Endothelial cell of umbilical vein (primary cell): ENCODE measurements around the gene TRABD. TPM values are rescaled to one million over a fixed set of nuclear protein-coding genes. Genes with fewer than 3 reads are reported as not detected.

Source experiments
- BruUV-seq: library from RNA; stranded (reverse); fragments of 400-500 nt; replicated peaks from 2 replicates; lab custom pipeline; 2021; lab: Mats Ljungman, UMichigan
- CTCF ChIA-PET: fragments of 300-600, 350-600 bp; sonication (Branson Sonifier 250); formaldehyde crosslinking; loops from one replicate; lab custom pipeline; 2021; ENCODE audit warnings: antibody characterized with exemption, inconsistent platforms; lab: Charles Lee
- POLR2A ChIA-PET: fragments of 300-600, 350-600 bp; sonication (Branson Sonifier 250); formaldehyde crosslinking; loops from one replicate; lab custom pipeline; 2021; ENCODE audit warnings: antibody characterized with exemption, inconsistent platforms; lab: Charles Lee
- DNase-seq: peaks from one replicate; pipeline ENCODE4 v3.0.0-alpha.2; 2011; ENCODE audit warnings: low read depth, low spot score
- FAIRE-seq: peaks from 2 replicates; lab custom pipeline; 2011; peaks lifted over from hg19 to GRCh38; lab: Jason Lieb, UNC
- H2AFZ ChIP-seq: 2 replicates; pipeline ENCODE4 v1.6.0; 2012; ENCODE audit warnings: low read depth, low read length, control low read depth, inconsistent platforms
- H3K27ac ChIP-seq: 2 replicates; pipeline ENCODE4 v1.5.1; 2011; ENCODE audit warnings: low read depth, mild to moderate bottlenecking, control low read depth, low read length, moderate library complexity; ENCODE audit not compliant: insufficient read depth
- H3K27me3 ChIP-seq, 2 experiments: 2 replicates each; pipeline versions ENCODE4 v1.6.0 to v1.6.1; 2011; ENCODE audit warnings: low read length in 2 of 2, mixed read lengths in 1 of 2; ENCODE audit not compliant: control insufficient read depth in 2 of 2, insufficient read depth in 2 of 2
- H3K36me3 ChIP-seq, 2 experiments: 2 replicates in 1 of 2; 3 replicates in 1 of 2; pipeline ENCODE4 v1.5.1; 2011; ENCODE audit warnings: low read length in 2 of 2, mild to moderate bottlenecking in 1 of 2, moderate library complexity in 1 of 2; ENCODE audit not compliant: control insufficient read depth in 2 of 2, insufficient read depth in 2 of 2; ENCODE audit errors: extremely low read depth in 1 of 2
- H3K4me1 ChIP-seq: 3 replicates; pipeline ENCODE4 v1.5.1; 2011; ENCODE audit warnings: mild to moderate bottlenecking, low read length; ENCODE audit not compliant: control insufficient read depth, insufficient read depth; ENCODE audit errors: extremely low read depth
- H3K4me2 ChIP-seq: 2 replicates; pipeline ENCODE4 v1.6.1; 2011; ENCODE audit warnings: low read length, control low read depth, mixed read lengths; ENCODE audit not compliant: insufficient read depth
- H3K4me3 ChIP-seq, 3 experiments: fragments of 200-600 bp in 1 of 3; sonication (generic), shearing (Covaris generic) in 1 of 3; replicated peaks in 1 of 3; 2 replicates each; pipeline ENCODE4 v1.5.1; 2011 to 2016; ENCODE audit warnings: control low read depth in 3 of 3, low read length in 3 of 3, mild to moderate bottlenecking in 2 of 3, inconsistent platforms in 1 of 3, low read depth in 1 of 3, moderate library complexity in 1 of 3; ENCODE audit not compliant: insufficient read depth in 1 of 3
- H3K79me2 ChIP-seq: 2 replicates; pipeline ENCODE4 v1.6.0; 2012; ENCODE audit warnings: low read length, inconsistent platforms; ENCODE audit not compliant: control insufficient read depth, insufficient read depth
- H3K9ac ChIP-seq: replicated peaks from 2 replicates; pipeline ENCODE3; 2011; ENCODE audit warnings: low read length, control low read depth; ENCODE audit not compliant: insufficient read depth; ENCODE audit errors: extremely low read depth
- H3K9me1 ChIP-seq: replicated peaks from 3 replicates; pipeline ENCODE4 v1.6.0; 2011; ENCODE audit warnings: mild to moderate bottlenecking, low read length; ENCODE audit not compliant: control insufficient read depth, insufficient read depth; ENCODE audit errors: extremely low read depth
- H3K9me3 ChIP-seq: replicated peaks from 2 replicates; pipeline ENCODE4 v1.5.1; 2012; ENCODE audit warnings: low read length, inconsistent platforms; ENCODE audit not compliant: control insufficient read depth, insufficient read depth
- H4K20me1 ChIP-seq: replicated peaks from 2 replicates; pipeline ENCODE3; 2011; ENCODE audit warnings: mild to moderate bottlenecking, low read length; ENCODE audit not compliant: control insufficient read depth, insufficient read depth; ENCODE audit errors: extremely low read depth
- CTCF ChIP-seq, 2 donors: IDR thresholded peaks; 1 replicate in 1 of 2; 2 replicates in 1 of 2; pipeline ENCODE4 v1.5.1; 2011; ENCODE audit warnings: low read length in 2 of 2, mild to moderate bottlenecking in 2 of 2, moderate library complexity in 2 of 2, control low read depth in 1 of 2, inconsistent platforms in 1 of 2, low read depth in 1 of 2; ENCODE audit not compliant: insufficient read depth in 1 of 2; ENCODE audit errors: extremely low read depth in 1 of 2
- FOS ChIP-seq: IDR thresholded peaks from 2 replicates; pipeline ENCODE4 v1.6.1; 2011; ENCODE audit warnings: mild to moderate bottlenecking, low read length, moderate library complexity, borderline replicate concordance; ENCODE audit not compliant: insufficient read depth
- GATA2 ChIP-seq: IDR thresholded peaks from 2 replicates; pipeline ENCODE4 v1.7.0; 2011; ENCODE audit warnings: low read depth, mild to moderate bottlenecking, moderate library complexity, mixed read lengths, low read length; ENCODE audit not compliant: insufficient read length, insufficient read depth
- MYC ChIP-seq: IDR thresholded peaks from one replicate; pipeline ENCODE4 v1.6.1; 2011; ENCODE audit warnings: mild to moderate bottlenecking, low read depth, low read length
- dilution Hi-C: fragments of 300-500 bp; cut with MboI; formaldehyde crosslinking; loops from one replicate; pipeline ENCODE4 v1.15.0; 2019; ENCODE audit warnings: low sequenced_read_pairs; ENCODE audit not compliant: extremely low pct_ligation_motif_present
- intact Hi-C: fragments of 100-400 bp; cut with micrococcal nuclease; formaldehyde crosslinking; loops from one replicate; pipeline ENCODE4 v1.10.0; 2022
- polyA plus RNA-seq, 4 experiments: library from polyadenylated mRNA; depleted of rRNA in 3 of 4; stranded (reverse) in 3 of 4; unstranded in 1 of 4; fragments of >200 nt; gene quantifications; 2 replicates each; pipeline versions ENCODE4 v1.2.1 to v1.2.3, GENCODE V29; 2011 to 2012; ENCODE audit warnings: missing spikeins in 1 of 4
- total RNA-seq: library from RNA; stranded (reverse); gene quantifications from 2 replicates; pipeline ENCODE4 v1.2.3, GENCODE V29; 2021
- TF ChIP-seq, protein P1 (sequence below): IDR thresholded peaks from 2 replicates; pipeline ENCODE4 v1.6.1; 2011; ENCODE audit not compliant: insufficient read depth, insufficient read length

The TRABD gene
- total and polyA plus RNA-seq, 2 donors (not counting 3 experiments of a cell fraction or from before 2014, with no cell fraction given) = 46.8 to 48.4 TPM

- Histone ChIP-seq H3K27me3 (no peaks in the 10 kb centered on the region), H3K9ac (no peak overlapping the region), H3K9me3 (no peaks in the 10 kb centered on the region), H3K36me3 (peaks cover 8 to 19% of the 10 kb centered on the region in 2 experiments), H4K20me1 (no peaks in the 10 kb centered on the region), H3K79me2 (peaks cover 15% of the 10 kb centered on the region), H3K4me3 (no peak overlapping the region), H3K27ac (no peak overlapping the region), H3K4me1 (peaks cover 13% of the 10 kb centered on the region), H3K9me1 (no peaks in the 10 kb centered on the region), H2AFZ (no peak overlapping the region), H3K4me2 (no peak overlapping the region)
- no TSS peak for BruUV-seq
- DNase-seq (no peak), FAIRE-seq (no peak)
- dilution Hi-C loops = no loop called here
- POLR2A ChIA-PET = no interaction called here
- intact Hi-C loops = loop anchor here (10.0 kb wide), 1 partner anchor 234 kb away; no protein-coding TSS in a partner anchor
- TF ChIP-seq GATA2 = no peak
- TF ChIP-seq FOS = no peak
- TF ChIP-seq MYC = no peak
- TF ChIP-seq CTCF (IDR thresholded peaks at IDR 0.05; ENCODE audit: extremely low read depth in 1 of 2, insufficient read depth in 1 of 2, low read depth in 1 of 2, low read length in 2 of 2) = no peak
- TF ChIP-seq, protein P1, sequence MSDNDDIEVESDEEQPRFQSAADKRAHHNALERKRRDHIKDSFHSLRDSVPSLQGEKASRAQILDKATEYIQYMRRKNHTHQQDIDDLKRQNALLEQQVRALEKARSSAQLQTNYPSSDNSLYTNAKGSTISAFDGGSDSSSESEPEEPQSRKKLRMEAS = no peak
- CTCF ChIA-PET = interaction anchor here (0.6 to 1.7 kb wide), 8 partner anchors 14 to 278 kb away, joined by 3 to 13 read pairs (median 4); no protein-coding TSS in a partner anchor
These were observed 22.8 kb downstream of the TRABD start for GRCh38 chr22:50208430-50208938.
